ENCODE results near the gene KLHL2.
A peak's percentile ranks its signal among the peaks of the same experiment; 100 is the strongest.
"Not testable (repeated sequence)": the region's sequence is repeated elsewhere in the genome, so short reads cannot be mapped to it uniquely, and the experiment has no call there.

KLHL2 gene

DNA sequence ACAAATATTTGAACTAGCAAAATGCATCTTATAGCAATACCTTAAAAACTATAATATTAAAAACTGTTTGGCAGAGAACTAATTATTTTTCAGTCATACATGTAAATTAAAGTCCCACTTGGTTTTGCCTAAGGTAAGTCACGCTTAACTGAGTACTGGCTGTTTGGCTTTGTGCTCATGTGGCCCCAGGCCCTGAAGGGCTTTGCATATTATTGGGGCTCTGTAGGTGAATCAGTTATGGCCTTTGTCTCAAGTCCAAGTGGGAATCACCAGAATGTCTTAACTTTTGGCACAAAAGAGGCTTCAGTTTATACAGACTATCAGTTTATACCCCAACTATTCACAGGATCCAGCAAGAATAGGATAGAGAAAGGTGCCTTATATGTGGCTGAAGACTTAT, 29.5 kb downstream of the KLHL2 start:
- not testable (repeated sequence) for DNase-seq

DNA sequence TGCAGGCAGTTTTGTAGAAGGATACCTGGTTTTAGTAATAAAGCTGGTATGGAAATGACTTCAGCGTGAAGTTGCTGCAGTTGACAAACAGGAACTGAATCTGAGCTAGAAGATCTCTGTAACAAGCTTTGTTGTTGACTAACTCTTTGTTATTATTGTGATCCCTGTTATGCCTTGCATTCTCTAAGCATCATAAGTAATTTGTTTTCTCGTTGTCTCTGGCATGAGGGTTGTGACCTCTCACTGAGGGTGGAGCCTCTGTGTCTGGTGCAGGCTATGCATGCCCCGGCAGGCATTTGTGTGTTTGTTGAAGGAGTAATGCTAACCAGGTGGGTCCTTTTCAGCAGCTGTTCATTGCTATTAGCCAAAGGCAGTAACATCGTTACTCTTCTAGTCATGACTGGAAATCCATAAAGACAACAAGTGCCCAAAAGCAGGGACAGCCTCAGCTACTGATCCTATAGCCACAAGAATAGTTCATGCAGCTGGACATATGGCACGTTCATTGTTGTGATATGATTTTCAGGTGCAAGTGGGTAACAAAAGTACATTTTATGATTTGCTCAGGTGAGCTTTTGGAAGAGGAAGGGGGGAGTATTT, 30.8 kb downstream of the KLHL2 start:
- DNase-seq = not testable (repeated sequence)

DNA sequence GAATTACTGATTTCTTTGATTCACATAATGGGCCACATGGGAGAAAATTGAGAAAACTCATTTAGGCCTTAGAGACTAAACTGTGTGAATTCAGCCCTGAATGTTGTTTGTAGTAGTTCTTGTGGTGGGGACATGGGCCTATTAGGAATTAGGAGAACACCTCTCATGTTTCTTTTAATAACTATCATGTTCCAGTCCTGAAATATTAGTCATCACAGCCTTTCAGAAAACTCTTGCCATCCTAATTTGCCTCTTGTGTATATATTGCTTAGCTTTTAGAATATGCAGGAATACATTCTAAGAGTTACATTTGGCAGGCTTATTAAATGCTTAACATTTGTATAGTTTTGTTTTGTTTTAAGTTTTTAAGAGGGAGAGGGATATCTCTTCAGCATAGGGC, 33.4 kb downstream of the KLHL2 start:
- not testable (repeated sequence) for DNase-seq

- not testable (repeated sequence) for DNase-seq
Observed at GRCh38 chr4:165244148-165244547, 36.8 kb downstream of the KLHL2 start.

- not testable (repeated sequence) for DNase-seq
Observed at GRCh38 chr4:165244587-165245186, 37.3 kb downstream of the KLHL2 start.

DNA sequence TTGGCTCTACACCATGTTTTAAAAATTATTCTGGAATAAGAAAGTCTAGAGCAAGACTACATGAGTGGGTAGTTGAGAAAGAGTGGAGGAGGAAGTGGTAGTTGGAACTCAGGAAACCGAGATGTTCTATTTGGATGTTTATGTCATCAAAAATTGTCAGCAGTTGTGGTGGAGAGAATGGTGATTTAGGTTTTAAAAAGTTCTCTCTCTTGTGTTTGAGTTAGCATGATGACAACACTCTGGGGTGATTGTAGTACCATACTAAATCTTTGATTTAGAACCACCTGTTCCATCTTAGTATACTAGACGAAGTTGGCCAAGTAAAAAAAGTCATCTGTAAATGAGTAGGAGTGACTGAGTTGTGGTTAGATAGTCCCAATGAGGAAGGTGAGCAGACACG, 40.7 kb downstream of the KLHL2 start:
- DNase-seq = no peak

DNA sequence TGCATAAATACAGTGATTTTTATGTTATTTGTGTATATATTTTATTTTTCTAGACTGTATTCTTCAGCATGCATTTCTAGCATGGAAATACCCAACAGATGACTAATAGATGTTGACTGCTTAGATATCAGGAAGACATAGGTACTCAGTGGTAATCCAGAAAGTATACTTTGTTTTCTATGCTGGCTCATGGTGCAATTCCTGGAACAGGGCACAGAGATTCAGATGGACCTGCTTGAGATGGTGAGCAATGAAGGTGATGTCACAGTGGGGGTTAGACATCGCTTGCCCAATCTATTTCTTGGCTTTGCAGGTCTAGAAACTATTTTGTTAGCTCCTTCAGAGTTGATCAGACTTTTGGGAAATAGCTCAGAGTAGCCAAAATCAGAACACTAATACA, 41.5 kb downstream of the KLHL2 start:
- not testable (repeated sequence) for DNase-seq

GRCh38 chr4:165254771-165255170, 47.4 kb downstream of the KLHL2 start:
- DNase-seq = not testable (repeated sequence)

- DNase-seq = peak; percentile 42
Observed at GRCh38 chr4:165255439-165255838, 48.1 kb downstream of the KLHL2 start.

DNA sequence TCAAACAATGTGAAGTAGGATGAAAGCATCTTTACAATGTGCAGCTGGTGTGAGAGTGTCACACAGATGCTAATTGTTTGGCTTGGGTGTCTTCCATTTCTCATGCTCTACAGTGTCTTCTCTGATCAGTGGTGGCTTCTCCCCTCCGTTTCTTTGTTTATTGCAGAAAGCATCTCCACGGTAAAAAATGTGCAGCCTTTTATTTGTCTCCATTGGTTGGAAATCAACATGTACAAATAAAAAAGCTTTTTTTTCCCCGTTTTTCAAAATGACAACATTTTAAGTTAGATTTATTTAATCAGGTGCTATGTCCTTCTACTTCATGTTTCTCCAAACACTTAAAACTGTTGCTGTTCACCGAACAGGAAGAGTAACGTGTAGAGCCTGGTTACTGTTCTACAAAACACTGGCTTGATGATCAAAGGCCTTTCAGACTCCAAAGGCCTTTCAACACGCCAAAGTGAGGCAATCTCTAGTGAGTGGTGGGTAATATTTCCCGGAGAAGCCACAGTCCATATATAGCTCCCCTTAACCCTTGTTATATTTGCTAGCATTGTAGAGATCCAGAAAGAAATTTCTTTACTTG, 48.8 kb downstream of the KLHL2 start:
- DNase-seq = peak; percentile 23

- DNase-seq = peak; percentile 20
Observed at GRCh38 chr4:165259776-165260175, 52.4 kb downstream of the KLHL2 start.

GRCh38 chr4:165262306-165262705, 54.9 kb downstream of the KLHL2 start:
- not testable (repeated sequence) for DNase-seq

DNA sequence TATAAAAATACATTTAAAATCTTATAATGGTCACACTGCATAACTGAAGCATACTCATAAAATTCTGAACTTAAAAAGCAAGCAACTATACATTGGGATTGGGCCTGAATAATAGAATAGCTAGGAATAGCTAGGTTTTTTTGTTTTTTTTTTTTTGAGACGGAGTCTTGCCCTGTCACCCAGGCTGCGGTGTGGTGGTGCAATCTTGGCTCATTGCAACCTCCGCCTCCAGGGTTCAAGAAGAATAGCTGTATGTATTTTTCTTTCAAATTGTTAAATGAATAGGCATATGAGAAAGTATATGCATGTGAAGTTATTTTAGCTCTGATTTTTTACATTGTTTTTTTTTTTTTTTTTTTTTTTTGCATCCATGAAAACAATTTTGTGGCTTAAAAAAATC, 56.1 kb downstream of the KLHL2 start:
- DNase-seq = not testable (repeated sequence)

- DNase-seq = not testable (repeated sequence)
Observed at GRCh38 chr4:165269931-165270330, 62.6 kb downstream of the KLHL2 start.

DNA sequence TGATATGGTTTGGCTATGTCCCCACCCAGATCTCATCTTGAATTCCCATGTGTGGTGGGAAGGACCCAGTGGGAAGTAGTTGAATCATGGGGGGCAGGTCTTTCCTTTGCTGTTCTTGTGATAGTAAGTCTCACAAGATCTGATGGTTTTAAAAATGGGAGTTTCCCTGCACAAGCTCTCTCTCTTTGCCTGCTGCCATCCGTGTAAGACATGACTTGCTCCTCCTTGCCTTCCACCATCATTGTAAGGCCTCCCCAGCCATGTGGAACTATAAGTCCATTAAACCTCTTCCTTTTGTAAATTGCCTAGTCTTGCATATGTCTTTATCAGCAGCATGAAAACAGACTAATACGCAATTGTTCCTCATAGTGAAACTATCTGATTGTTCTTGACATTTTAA, 66.1 kb downstream of the KLHL2 start:
- DNase-seq = not testable (repeated sequence)

GRCh38 chr4:165275357-165275756, 68.0 kb downstream of the KLHL2 start:
- not testable (repeated sequence) for DNase-seq

GRCh38 chr4:165279531-165279930, 72.2 kb downstream of the KLHL2 start:
- not testable (repeated sequence) for DNase-seq

GRCh38 chr4:165284697-165285096, 77.3 kb downstream of the KLHL2 start:
- not testable (repeated sequence) for DNase-seq

- DNase-seq = not testable (repeated sequence)
Observed at GRCh38 chr4:165286619-165287340, 79.4 kb downstream of the KLHL2 start.

DNA sequence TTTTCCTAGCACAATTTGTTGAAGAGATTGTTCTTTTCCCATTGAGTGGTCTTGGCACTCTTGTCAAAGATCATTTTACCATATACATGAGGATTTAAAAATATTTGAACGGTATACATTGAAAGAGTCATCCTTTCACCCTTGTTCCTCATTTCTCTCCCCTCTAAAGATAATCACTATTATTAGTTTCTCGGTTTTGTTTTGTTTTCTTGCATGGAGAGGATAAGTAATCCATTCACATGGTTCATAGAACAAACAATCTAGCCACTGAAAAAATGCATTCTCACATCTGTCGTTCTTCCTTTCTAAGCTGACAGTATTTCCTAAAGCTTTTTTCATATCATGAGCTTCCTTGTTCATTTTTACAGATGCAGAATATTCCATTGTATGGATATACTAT, 80.9 kb downstream of the KLHL2 start:
- no peak for DNase-seq

GRCh38 chr4:165288639-165289422, 81.5 kb downstream of the KLHL2 start:
- DNase-seq = no peak

DNA sequence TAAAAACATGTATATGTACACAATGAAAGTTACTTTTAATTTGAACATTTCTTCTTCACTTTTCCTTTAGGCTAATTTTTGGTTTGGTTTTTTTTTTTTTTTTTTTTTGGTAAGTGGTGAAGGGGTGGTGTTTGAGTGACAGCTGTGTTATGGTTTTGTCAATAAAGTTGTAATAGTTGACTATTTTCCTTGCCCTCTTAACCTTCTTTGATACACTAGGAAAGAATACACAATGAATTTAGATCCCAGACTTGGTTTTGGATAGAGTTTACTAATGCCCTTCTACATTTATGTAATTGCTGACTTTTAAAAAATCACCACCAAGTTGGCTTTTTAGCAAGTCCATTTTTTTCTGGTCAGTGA, 82.0 kb downstream of the KLHL2 start:
- DNase-seq = no peak

- no peak for DNase-seq
Observed at GRCh38 chr4:165293061-165293460, 85.7 kb downstream of the KLHL2 start.
